K562 (cell line): ENCODE results near the gene PTGER3. TPM values are rescaled to one million over a fixed set of nuclear protein-coding genes. Genes with fewer than 3 reads are reported as not detected.

Source experiments
- BRD4 ChIP-seq: fragments of 200-600 bp; sonication (generic); IDR thresholded peaks from 2 replicates; pipeline ENCODE4 v1.6.1; 2017; ENCODE audit warnings: inconsistent platforms
- BRF1 ChIP-seq: IDR thresholded peaks from 3 replicates; pipeline ENCODE4 v1.6.1; 2011; ENCODE audit warnings: borderline replicate concordance, mild to moderate bottlenecking; ENCODE audit not compliant: insufficient read length; ENCODE audit errors: extremely low read depth
- CCNT2 ChIP-seq: IDR thresholded peaks from 2 replicates; pipeline ENCODE4 v1.6.1; 2011; ENCODE audit warnings: borderline replicate concordance, low read depth, mild to moderate bottlenecking, moderate library complexity, mixed read lengths, low read length; ENCODE audit not compliant: insufficient read length; ENCODE audit errors: extremely low read depth
- EHMT2 ChIP-seq: fragments of 450-650 bp; IDR thresholded peaks from 2 replicates; pipeline ENCODE4 v1.6.1; 2018; ENCODE audit warnings: antibody characterized with exemption
- ESRRA ChIP-seq: fragments of 450-650 bp; IDR thresholded peaks from 2 replicates; pipeline ENCODE4 v1.6.1; 2014; ENCODE audit warnings: low read depth, mild to moderate bottlenecking, moderate library complexity, borderline replicate concordance
- FOXK1 ChIP-seq: sonication (generic); formaldehyde crosslinking; IDR thresholded peaks from 2 replicates; pipeline ENCODE4 v1.8.0; 2022; ENCODE audit warnings: missing genetic modification reagents, mild to moderate bottlenecking, borderline replicate concordance
- HEY1 ChIP-seq: fragments of 250-450 bp; sonication (Bioruptor Pico); IDR thresholded peaks from 2 replicates; pipeline ENCODE4 v1.5.0; 2020; ENCODE audit warnings: mild to moderate bottlenecking, moderate library complexity, borderline replicate concordance
- JUND ChIP-seq, 2 experiments: IDR thresholded peaks; 2 replicates in 1 of 2; 3 replicates in 1 of 2; pipeline ENCODE4 v1.6.1; 2011; ENCODE audit warnings: borderline replicate concordance in 2 of 2, low read depth in 2 of 2, low read length in 2 of 2, improper control_type of control experiment in 1 of 2, missing biosample characterization in 1 of 2, missing genetic modification characterization in 1 of 2, missing genetic modification reagents in 1 of 2
- L3MBTL2 ChIP-seq: fragments of 450-650 bp; IDR thresholded peaks from 2 replicates; pipeline ENCODE4 v1.6.1; 2016; ENCODE audit warnings: mild to moderate bottlenecking, moderate library complexity
- MEIS2 ChIP-seq: fragments of 450-650 bp; IDR thresholded peaks from 2 replicates; pipeline ENCODE4 v1.6.1; 2014; ENCODE audit warnings: mild to moderate bottlenecking; ENCODE audit not compliant: partially characterized antibody
- NRF1 ChIP-seq, 2 experiments: fragments of 450-650 bp; IDR thresholded peaks in 1 of 2; conservative IDR thresholded peaks in 1 of 2; 2 replicates each; pipeline ENCODE4 v1.6.1; 2014; ENCODE audit warnings: mild to moderate bottlenecking in 2 of 2
- RHOXF2B ChIP-seq: fragments of 250-450 bp; sonication (Bioruptor Pico); conservative IDR thresholded peaks from 2 replicates; pipeline ENCODE4 v1.5.1; 2021
- SNAPC5 ChIP-seq: fragments of 250-450 bp; sonication (Bioruptor Pico); IDR thresholded peaks from 2 replicates; pipeline ENCODE4 v1.8.0; 2021; ENCODE audit warnings: moderate library complexity, mild to moderate bottlenecking, inconsistent platforms
- SRF ChIP-seq, 2 experiments: fragments of 250-450, 450-650 bp in 1 of 2; sonication (Bioruptor Pico) in 1 of 2; sonication (generic) in 1 of 2; formaldehyde crosslinking; IDR thresholded peaks; 2 replicates each; pipeline versions ENCODE4 v1.5.0 to v1.5.1; 2020 to 2022; ENCODE audit warnings: mild to moderate bottlenecking in 1 of 2, missing genetic modification reagents in 1 of 2
- TEAD2 ChIP-seq: fragments of 450-650 bp; IDR thresholded peaks from 2 replicates; pipeline ENCODE4 v1.6.1; 2016; ENCODE audit warnings: missing genetic modification characterization, control low read depth, missing compliant biosample characterization
- ZEB2 ChIP-seq: fragments of 450-650 bp; IDR thresholded peaks from 2 replicates; pipeline ENCODE4 v1.6.1; 2016
- ZNF316 ChIP-seq: fragments of 450-650 bp; IDR thresholded peaks from 2 replicates; pipeline ENCODE4 v1.6.1; 2016
- ZNF79 ChIP-seq: fragments of 250-450 bp; sonication (Bioruptor Pico); IDR thresholded peaks from 2 replicates; pipeline ENCODE4 v1.4.0; 2020; ENCODE audit warnings: low read depth, mild to moderate bottlenecking, moderate library complexity
- polyA plus RNA-seq, 8 experiments: library from polyadenylated mRNA; depleted of rRNA in 4 of 8; stranded (reverse) in 5 of 8; unstranded in 3 of 8; fragments of >200 nt; fragmentation: Nextera tagmentation in 2 of 8; fragmentation: Illumina TruSeq in 1 of 8; extraction: Ambion mirVana in 2 of 8; extraction: Trizol in 1 of 8; gene quantifications; 2 replicates each; pipeline versions ENCODE4 v1.2.1 to v1.2.3, GENCODE V29; 2011 to 2014; ENCODE audit warnings: inconsistent platforms in 1 of 8, missing spikeins in 1 of 8
- total RNA-seq, 7 experiments: library from RNA; depleted of rRNA in 6 of 7; stranded (reverse); fragments of >200 nt in 6 of 7; fragmentation: Illumina TruSeq in 2 of 7; extraction: Trizol in 2 of 7; gene quantifications; 2 replicates each; pipeline versions ENCODE4 v1.2.1 to v1.2.3, GENCODE V29; 2011 to 2021; ENCODE audit warnings: low replicate concordance in 1 of 7
- TF ChIP-seq, protein P1 (sequence below): IDR thresholded peaks from 2 replicates; pipeline ENCODE4 v1.6.1; 2011; ENCODE audit warnings: borderline replicate concordance, low read depth, mild to moderate bottlenecking, moderate library complexity, low read length; ENCODE audit not compliant: insufficient read depth, poor library complexity, severe bottlenecking
- TF ChIP-seq, protein P2 (sequence below): sonication (generic); formaldehyde crosslinking; IDR thresholded peaks from 2 replicates; pipeline ENCODE4 v1.8.0; 2022; ENCODE audit warnings: mild to moderate bottlenecking, missing genetic modification reagents
- TF ChIP-seq, protein P3 (sequence below): fragments of 250-450 bp; sonication (Bioruptor Pico); IDR thresholded peaks from 2 replicates; pipeline ENCODE4 v1.9.0; 2021; ENCODE audit warnings: mild to moderate bottlenecking, inconsistent platforms

Gene PTGER3
- total and polyA plus RNA-seq, 9 of the 15 experiments (the other 6 are each of a cell fraction or from before 2014, with no cell fraction given): 3.8 to 28.5 (median 14.2) TPM

DNA sequence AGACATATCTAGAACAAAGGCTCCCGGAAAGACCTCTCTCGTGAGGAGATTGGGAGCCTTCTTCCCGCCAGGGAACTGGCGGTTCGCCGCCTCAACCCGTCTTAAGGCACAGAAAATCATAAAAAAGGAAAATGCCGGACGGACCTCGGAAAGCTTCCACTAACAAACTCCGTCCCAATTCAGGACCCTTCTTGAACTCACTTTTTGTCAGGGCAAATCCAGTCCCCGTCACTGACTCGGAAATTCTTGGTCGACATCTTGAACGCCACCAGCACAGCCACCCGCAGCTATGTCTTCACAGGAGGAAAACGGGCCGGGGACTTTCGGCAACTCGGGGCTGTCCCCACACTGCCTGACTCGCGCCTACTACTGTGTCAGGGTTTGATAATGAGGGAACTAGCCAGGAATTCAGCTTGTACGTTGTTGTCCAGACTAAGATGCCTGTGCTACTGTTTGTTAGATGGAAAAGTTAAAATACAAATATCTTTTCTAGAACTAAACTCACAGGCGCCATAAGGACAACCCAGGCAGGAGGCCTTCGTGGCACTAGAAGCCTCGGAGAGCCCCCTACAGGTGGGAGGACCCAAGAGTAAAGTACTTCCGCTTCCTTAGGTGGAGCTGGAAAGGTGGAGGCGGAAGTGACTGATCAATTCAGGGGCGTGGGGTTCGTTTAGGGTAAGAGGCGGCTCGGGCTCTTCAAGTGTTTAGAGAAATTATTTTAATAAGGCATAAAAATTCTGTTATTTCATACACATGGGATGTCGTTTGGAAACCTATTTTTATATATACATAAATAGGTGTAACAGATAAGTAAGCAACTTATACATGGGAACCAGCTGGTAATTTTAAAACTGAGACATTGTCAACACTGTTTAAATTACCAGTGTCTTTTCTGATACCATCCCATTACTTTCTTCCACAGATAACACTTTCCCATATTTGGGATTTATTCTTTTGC, 33.4 kb upstream of the PTGER3 start, which contains the start of gene ZRANB2 (continued):
- TF ChIP-seq, protein P1, sequence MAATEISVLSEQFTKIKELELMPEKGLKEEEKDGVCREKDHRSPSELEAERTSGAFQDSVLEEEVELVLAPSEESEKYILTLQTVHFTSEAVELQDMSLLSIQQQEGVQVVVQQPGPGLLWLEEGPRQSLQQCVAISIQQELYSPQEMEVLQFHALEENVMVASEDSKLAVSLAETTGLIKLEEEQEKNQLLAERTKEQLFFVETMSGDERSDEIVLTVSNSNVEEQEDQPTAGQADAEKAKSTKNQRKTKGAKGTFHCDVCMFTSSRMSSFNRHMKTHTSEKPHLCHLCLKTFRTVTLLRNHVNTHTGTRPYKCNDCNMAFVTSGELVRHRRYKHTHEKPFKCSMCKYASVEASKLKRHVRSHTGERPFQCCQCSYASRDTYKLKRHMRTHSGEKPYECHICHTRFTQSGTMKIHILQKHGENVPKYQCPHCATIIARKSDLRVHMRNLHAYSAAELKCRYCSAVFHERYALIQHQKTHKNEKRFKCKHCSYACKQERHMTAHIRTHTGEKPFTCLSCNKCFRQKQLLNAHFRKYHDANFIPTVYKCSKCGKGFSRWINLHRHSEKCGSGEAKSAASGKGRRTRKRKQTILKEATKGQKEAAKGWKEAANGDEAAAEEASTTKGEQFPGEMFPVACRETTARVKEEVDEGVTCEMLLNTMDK: peak; percentile 96
- TF ChIP-seq L3MBTL2 (peak; percentile 13; the same call in 1 of the 2 replicates), ZNF79 (CRISPR knock-in tag) (no peak), EHMT2 (no peak), ESRRA (0 out of 2 replicates have a peak, but pooled peaks have one; percentile 21), SRF (CRISPR knock-in tag; IDR thresholded peaks at IDR 0.05) (no peak; a peak in 1 of 4 replicates), MEIS2 (no peak), BRD4 (peak; percentile 63), JUND (IDR thresholded peaks at IDR 0.05; ENCODE audit: borderline replicate concordance, low read depth, low read length) (no peak; the same call in none of the 2 replicates), JUND (tag; IDR thresholded peaks at IDR 0.05; ENCODE audit: borderline replicate concordance, low read depth, low read length) (no peak; the same call in 2 of the 3 replicates), TEAD2 (tag) (no peak), SNAPC5 (no peak), HEY1 (CRISPR knock-in tag) (no peak), BRF1 (no peak), ZNF316 (no peak), FOXK1 (CRISPR knock-in tag) (peak; percentile 72; the same call in 1 of the 2 replicates), RHOXF2B (no peak), NRF1 (conservative IDR thresholded peaks at IDR 0.05 in 1 of 2, IDR thresholded peaks at IDR 0.05 in 1 of 2) (peak; percentile 31 to 45; a peak in 2 of 4 replicates), CCNT2 (no peak), ZEB2 (no peak)
- TF ChIP-seq, protein P2, sequence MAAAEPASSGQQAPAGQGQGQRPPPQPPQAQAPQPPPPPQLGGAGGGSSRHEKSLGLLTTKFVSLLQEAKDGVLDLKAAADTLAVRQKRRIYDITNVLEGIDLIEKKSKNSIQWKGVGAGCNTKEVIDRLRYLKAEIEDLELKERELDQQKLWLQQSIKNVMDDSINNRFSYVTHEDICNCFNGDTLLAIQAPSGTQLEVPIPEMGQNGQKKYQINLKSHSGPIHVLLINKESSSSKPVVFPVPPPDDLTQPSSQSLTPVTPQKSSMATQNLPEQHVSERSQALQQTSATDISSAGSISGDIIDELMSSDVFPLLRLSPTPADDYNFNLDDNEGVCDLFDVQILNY: no peak
- TF ChIP-seq, protein P3, sequence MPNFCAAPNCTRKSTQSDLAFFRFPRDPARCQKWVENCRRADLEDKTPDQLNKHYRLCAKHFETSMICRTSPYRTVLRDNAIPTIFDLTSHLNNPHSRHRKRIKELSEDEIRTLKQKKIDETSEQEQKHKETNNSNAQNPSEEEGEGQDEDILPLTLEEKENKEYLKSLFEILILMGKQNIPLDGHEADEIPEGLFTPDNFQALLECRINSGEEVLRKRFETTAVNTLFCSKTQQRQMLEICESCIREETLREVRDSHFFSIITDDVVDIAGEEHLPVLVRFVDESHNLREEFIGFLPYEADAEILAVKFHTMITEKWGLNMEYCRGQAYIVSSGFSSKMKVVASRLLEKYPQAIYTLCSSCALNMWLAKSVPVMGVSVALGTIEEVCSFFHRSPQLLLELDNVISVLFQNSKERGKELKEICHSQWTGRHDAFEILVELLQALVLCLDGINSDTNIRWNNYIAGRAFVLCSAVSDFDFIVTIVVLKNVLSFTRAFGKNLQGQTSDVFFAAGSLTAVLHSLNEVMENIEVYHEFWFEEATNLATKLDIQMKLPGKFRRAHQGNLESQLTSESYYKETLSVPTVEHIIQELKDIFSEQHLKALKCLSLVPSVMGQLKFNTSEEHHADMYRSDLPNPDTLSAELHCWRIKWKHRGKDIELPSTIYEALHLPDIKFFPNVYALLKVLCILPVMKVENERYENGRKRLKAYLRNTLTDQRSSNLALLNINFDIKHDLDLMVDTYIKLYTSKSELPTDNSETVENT: peak; percentile 40; the same call in 1 of the 2 replicates
